Endodermal cell (in vitro differentiated cells): ENCODE measurements around the gene HOXD11. TPM values are rescaled to one million over a fixed set of nuclear protein-coding genes. Genes with fewer than 3 reads are reported as not detected.

ENCODE experiments used
- DNase-seq: peaks from one replicate; pipeline ENCODE4 v3.0.0-alpha.2; 2017
- H3K27ac ChIP-seq: 2 replicates; pipeline ENCODE4 v1.5.1; 2013; ENCODE audit warnings: mild to moderate bottlenecking, low read depth, low read length, moderate library complexity
- H3K27me3 ChIP-seq: 2 replicates; pipeline ENCODE4 v1.6.1; 2013; ENCODE audit warnings: mild to moderate bottlenecking, low read length, moderate library complexity; ENCODE audit not compliant: insufficient read depth, control insufficient read depth, poor library complexity, severe bottlenecking
- H3K36me3 ChIP-seq: 2 replicates; pipeline ENCODE4 v1.7.0; 2013; ENCODE audit warnings: mild to moderate bottlenecking, low read length, moderate library complexity; ENCODE audit not compliant: control insufficient read depth, insufficient read depth
- H3K4me1 ChIP-seq: one replicate; pipeline ENCODE4 v1.7.0; 2013; ENCODE audit warnings: low read length; ENCODE audit not compliant: control insufficient read depth, insufficient read depth
- H3K4me3 ChIP-seq: 2 replicates; pipeline ENCODE4 v1.5.1; 2013; ENCODE audit warnings: mild to moderate bottlenecking, low read length, moderate library complexity
- H3K9ac ChIP-seq: 2 replicates; pipeline ENCODE4 v1.6.1; 2013; ENCODE audit warnings: mild to moderate bottlenecking, low read length, moderate library complexity; ENCODE audit not compliant: poor library complexity, severe bottlenecking; ENCODE audit errors: extremely low read depth
- H3K9me3 ChIP-seq: 2 replicates; pipeline ENCODE4 v1.6.1; 2013; ENCODE audit warnings: mild to moderate bottlenecking, low read length, moderate library complexity; ENCODE audit not compliant: control insufficient read depth
- H3K27ac Mint-ChIP-seq: 2 replicates; pipeline ENCODE4 v1.8.0; 2020; ENCODE audit warnings: mixed read lengths
- H3K27me3 Mint-ChIP-seq: 2 replicates; pipeline ENCODE4 v1.8.0; 2021; ENCODE audit warnings: mild to moderate bottlenecking, mixed read lengths; ENCODE audit not compliant: insufficient read depth
- H3K36me3 Mint-ChIP-seq: 2 replicates; pipeline ENCODE4 v1.8.0; 2020; ENCODE audit warnings: low read depth, mixed read lengths
- H3K4me1 Mint-ChIP-seq: 2 replicates; pipeline ENCODE4 v1.8.0; 2020; ENCODE audit warnings: mixed read lengths
- H3K4me3 Mint-ChIP-seq: 2 replicates; pipeline ENCODE4 v1.8.0; 2020; ENCODE audit warnings: mild to moderate bottlenecking, moderate library complexity, mixed read lengths
- H3K9me3 Mint-ChIP-seq: 2 replicates; pipeline ENCODE4 v1.8.0; 2020; ENCODE audit warnings: mild to moderate bottlenecking, mixed read lengths
- CTCF ChIP-seq: fragments of 200-600 bp; sonication (generic); conservative IDR thresholded peaks from 2 replicates; pipeline ENCODE4 v1.5.0; 2021; ENCODE audit warnings: antibody characterized with exemption, mild to moderate bottlenecking
- WGBS, 2 experiments: methylation state at CpG; one replicate each; pipeline versions ENCODE4 v1.1.5 to v1.1.7; 2013; ENCODE audit warnings: missing lambda C conversion rate in 2 of 2, mixed read lengths in 1 of 2; ENCODE audit not compliant: insufficient coverage in 1 of 2, insufficient read length in 1 of 2; 5-methylcytosine and 5-hydroxymethylcytosine counted together
- total RNA-seq, 2 donors: library from RNA; stranded (reverse); fragmentation: NEBNext Ultra II Directional in 1 of 2; extraction: Animal tissue kit (Norgen Biotek cat#: 25700) in 1 of 2; gene quantifications; 2 replicates in 1 of 2; 3 replicates in 1 of 2; pipeline ENCODE4 v1.2.1, GENCODE V29; 2021

The HOXD11 gene
- total RNA-seq, 2 donors from 2014 or later = not detected

- H3K9me3 Mint-ChIP-seq = no peaks in the 10 kb centered on the region
- Histone ChIP-seq H3K36me3 (no peaks in the 10 kb centered on the region), H3K9ac (no peak overlapping the region), H3K4me1 (no peaks in the 10 kb centered on the region), H3K4me3 (no peak overlapping the region), H3K27ac (no peak overlapping the region), H3K9me3 (no peaks in the 10 kb centered on the region), H3K27me3 (peaks cover 99% of the 10 kb centered on the region)
- peak; percentile 48 for DNase-seq
- H3K4me1 Mint-ChIP-seq = peaks cover 21% of the 10 kb centered on the region
- H3K27me3 Mint-ChIP-seq = peaks cover 95% of the 10 kb centered on the region
- no peak overlapping the region for H3K27ac Mint-ChIP-seq
- no peaks in the 10 kb centered on the region for H3K36me3 Mint-ChIP-seq
- no peak for TF ChIP-seq CTCF
- no peak overlapping the region for H3K4me3 Mint-ChIP-seq
- 7 to 9% methylated on average over 2 to 26 of the region's 26 CpGs for WGBS, 2 experiments
Measured at GRCh38 chr2:176109192-176109901, 2.3 kb downstream of the HOXD11 start.

- no peak for TF ChIP-seq CTCF
- no peak for DNase-seq
- 25 to 47% methylated on average over 3 to 4 of the region's 4 CpGs for WGBS, 2 experiments
- Mint-ChIP-seq H3K4me1 (peaks cover 17% of the 10 kb centered on the region), H3K9me3 (no peaks in the 10 kb centered on the region), H3K27me3 (peaks cover 95% of the 10 kb centered on the region), H3K27ac (no peak overlapping the region), H3K4me3 (no peak overlapping the region), H3K36me3 (no peaks in the 10 kb centered on the region)
- H3K9me3 ChIP-seq = no peaks in the 10 kb centered on the region
- H3K4me1 ChIP-seq = no peaks in the 10 kb centered on the region
- no peak overlapping the region for H3K4me3 ChIP-seq
- no peak overlapping the region for H3K27ac ChIP-seq
- H3K9ac ChIP-seq = no peak overlapping the region
- H3K27me3 ChIP-seq = peaks cover 99% of the 10 kb centered on the region
- H3K36me3 ChIP-seq = no peaks in the 10 kb centered on the region
Measured at GRCh38 chr2:176109946-176110345, 2.9 kb downstream of the HOXD11 start.

GRCh38 chr2:176110415-176111308, 3.6 kb downstream of the HOXD11 start:
- no peak overlapping the region for H3K4me3 Mint-ChIP-seq
- H3K4me3 ChIP-seq = no peak overlapping the region
- no peaks in the 10 kb centered on the region for H3K36me3 Mint-ChIP-seq

More at GRCh38 chr2:176110415-176111308, 3.6 kb downstream of the HOXD11 start:
- H3K27ac Mint-ChIP-seq = no peak overlapping the region
- peaks cover 12% of the 10 kb centered on the region for H3K4me1 Mint-ChIP-seq
- Histone ChIP-seq H3K27me3 (peaks cover 99% of the 10 kb centered on the region), H3K9me3 (no peaks in the 10 kb centered on the region), H3K27ac (no peak overlapping the region), H3K36me3 (no peaks in the 10 kb centered on the region), H3K9ac (no peak overlapping the region), H3K4me1 (no peaks in the 10 kb centered on the region)
- WGBS, 2 experiments = 27 to 36% methylated on average over 6 to 7 of the region's 7 CpGs
- H3K27me3 Mint-ChIP-seq = peaks cover 95% of the 10 kb centered on the region
- DNase-seq = no peak
- H3K9me3 Mint-ChIP-seq = no peaks in the 10 kb centered on the region
- TF ChIP-seq CTCF = no peak
